Uterus (tissue), 2 donors: Measurements from ENCODE around the gene SNAP47.

ENCODE experiments used
- CTCF ChIP-seq, 4 experiments: fragments of 200-600 bp in 2 of 4; fragments of 450-650 bp in 2 of 4; sonication (generic) in 2 of 4; IDR thresholded peaks; one replicate each; pipeline ENCODE4 v1.5.1; 2016 to 2019; ENCODE audit warnings: antibody characterized with exemption in 4 of 4, mild to moderate bottlenecking in 2 of 4, moderate library complexity in 1 of 4
- POLR2A ChIP-seq, 2 donors: fragments of 450-650 bp; IDR thresholded peaks; one replicate each; pipeline ENCODE4 v1.6.1; 2016; ENCODE audit warnings: antibody characterized with exemption in 2 of 2, mild to moderate bottlenecking in 1 of 2, moderate library complexity in 1 of 2

GRCh38 chr1:227746676-227747075 is 11.4 kb downstream of the SNAP47 start:
- TF ChIP-seq CTCF (IDR thresholded peaks at IDR 0.05) (no peak), POLR2A (IDR thresholded peaks at IDR 0.05) (no peak)
